Upper lobe of left lung (tissue), 4 donors: ENCODE measurements around the gene TMPRSS3.

ENCODE experiments used
- EP300 ChIP-seq, 4 donors: sonication (generic); formaldehyde crosslinking; IDR thresholded peaks; one replicate each; pipeline ENCODE4 v1.5.1; 2017; ENCODE audit warnings: antibody characterized with exemption in 4 of 4, control low read depth in 2 of 4
- POLR2A ChIP-seq, 4 donors: fragments of 450-650 bp; IDR thresholded peaks; one replicate each; pipeline ENCODE4 v1.5.1; 2016 to 2017; ENCODE audit warnings: antibody characterized with exemption in 4 of 4, mild to moderate bottlenecking in 2 of 4

GRCh38 chr21:42375506-42375905 is 20.3 kb downstream of the TMPRSS3 start:
- TF ChIP-seq EP300 (IDR thresholded peaks at IDR 0.05) = no peak
- no peak for TF ChIP-seq POLR2A (IDR thresholded peaks at IDR 0.05)
